DLD1 (cell line): ENCODE measurements around the gene TTC13.
"Not testable (repeated sequence)": the region's sequence is repeated elsewhere in the genome, so short reads cannot be mapped to it uniquely, and the experiment has no call there.

Source experiments
- in situ Hi-C: cut with HindIII; loops from 2 replicates; pipeline ENCODE4 v1.10.0; 2017; ENCODE audit warnings: low sequenced_read_pairs

The TTC13 gene

GRCh38 chr1:230978491-230979388, at the start of gene TTC13, which contains the start of gene ARV1:
TSS of gene TTC13 (minus strand) at chr1:230978861. CDS start at chr1:230978830, 31 bp downstream.
TSS of gene ARV1 (plus strand) at chr1:230979094. CDS start at chr1:230979106, 12 bp downstream.
- in situ Hi-C loops, result no loop called here

- in situ Hi-C loops, result no loop called here
Measured at GRCh38 chr1:231027971-231028370, 49.3 kb upstream of the TTC13 start.

- in situ Hi-C loops, result no loop called here
Measured at GRCh38 chr1:231027136-231027925, 48.7 kb upstream of the TTC13 start.

- in situ Hi-C loops, result no loop called here
Measured at GRCh38 chr1:231026576-231026975, 47.9 kb upstream of the TTC13 start.

GRCh38 chr1:231023150-231023549, 44.5 kb upstream of the TTC13 start:
- in situ Hi-C loops, result no loop called here

GRCh38 chr1:231022543-231022942, 43.9 kb upstream of the TTC13 start:
- in situ Hi-C loops, result not testable (repeated sequence)

GRCh38 chr1:231021540-231022031, 42.9 kb upstream of the TTC13 start:
- in situ Hi-C loops, result no loop called here

- in situ Hi-C loops, result no loop called here
Measured at GRCh38 chr1:231020816-231021215, 42.2 kb upstream of the TTC13 start.

GRCh38 chr1:231020139-231020601, 41.5 kb upstream of the TTC13 start:
- in situ Hi-C loops, result no loop called here

GRCh38 chr1:231019711-231020110, 41.0 kb upstream of the TTC13 start:
- in situ Hi-C loops, result no loop called here

- in situ Hi-C loops, result no loop called here
Measured at GRCh38 chr1:231016966-231017365, 38.3 kb upstream of the TTC13 start.

- in situ Hi-C loops, result no loop called here
Measured at GRCh38 chr1:231016234-231016633, 37.6 kb upstream of the TTC13 start.

- in situ Hi-C loops, result no loop called here
Measured at GRCh38 chr1:231013391-231014015, 34.8 kb upstream of the TTC13 start.

- in situ Hi-C loops, result no loop called here
Measured at GRCh38 chr1:231011963-231012362, 33.3 kb upstream of the TTC13 start.

GRCh38 chr1:231011360-231011759, 32.7 kb upstream of the TTC13 start:
- in situ Hi-C loops, result no loop called here

- in situ Hi-C loops, result not testable (repeated sequence)
Measured at GRCh38 chr1:231007535-231007934, 28.9 kb upstream of the TTC13 start.

GRCh38 chr1:231001892-231002291, 23.2 kb upstream of the TTC13 start:
- in situ Hi-C loops, result no loop called here

- in situ Hi-C loops, result no loop called here
Measured at GRCh38 chr1:231000639-231001038, 22.0 kb upstream of the TTC13 start.

- in situ Hi-C loops, result no loop called here
Measured at GRCh38 chr1:231000201-231000600, 21.5 kb upstream of the TTC13 start.

- in situ Hi-C loops, result no loop called here
Measured at GRCh38 chr1:230994860-230995259, 16.2 kb upstream of the TTC13 start.
